SJCRH30 (cell line): ENCODE data around the gene GVQW3. TPM values are rescaled to one million over a fixed set of nuclear protein-coding genes. Genes with fewer than 3 reads are reported as not detected.

ENCODE experiments used
- DNase-seq, 2 experiments: peaks; one replicate each; pipeline ENCODE4 v3.0.0-alpha.2; 2015 to 2020
- H3K27ac ChIP-seq: fragments of 250-450 bp; sonication (Bioruptor Pico); 2 replicates; pipeline ENCODE4 v1.5.1; 2020; ENCODE audit warnings: mild to moderate bottlenecking, moderate library complexity
- H3K27me3 ChIP-seq: fragments of 250-450 bp; sonication (Bioruptor Pico); 2 replicates; pipeline ENCODE4 v1.5.1; 2020; ENCODE audit warnings: mild to moderate bottlenecking, moderate library complexity
- H3K36me3 ChIP-seq: fragments of 250-450 bp; sonication (Bioruptor Pico); 2 replicates; pipeline ENCODE4 v1.5.1; 2020; ENCODE audit warnings: mild to moderate bottlenecking, moderate library complexity
- H3K4me1 ChIP-seq: fragments of 250-450 bp; sonication (Bioruptor Pico); 2 replicates; pipeline ENCODE4 v1.5.1; 2020; ENCODE audit warnings: mild to moderate bottlenecking, moderate library complexity
- H3K4me3 ChIP-seq: fragments of 250-450 bp; sonication (Bioruptor Pico); 2 replicates; pipeline ENCODE4 v1.5.1; 2020; ENCODE audit warnings: mild to moderate bottlenecking, moderate library complexity
- H3K9me3 ChIP-seq: fragments of 250-450 bp; sonication (Bioruptor Pico); replicated peaks from 2 replicates; pipeline ENCODE4 v1.5.1; 2020; ENCODE audit warnings: mild to moderate bottlenecking, moderate library complexity
- total RNA-seq: library from RNA; depleted of rRNA; stranded (reverse); fragments of >200 nt; shearing (Covaris generic); gene quantifications from 2 replicates; pipeline ENCODE4 v1.2.3, GENCODE V29; 2014

GVQW3 gene
- total RNA-seq, 1 experiment from 2014 or later: 8.5 TPM

DNA sequence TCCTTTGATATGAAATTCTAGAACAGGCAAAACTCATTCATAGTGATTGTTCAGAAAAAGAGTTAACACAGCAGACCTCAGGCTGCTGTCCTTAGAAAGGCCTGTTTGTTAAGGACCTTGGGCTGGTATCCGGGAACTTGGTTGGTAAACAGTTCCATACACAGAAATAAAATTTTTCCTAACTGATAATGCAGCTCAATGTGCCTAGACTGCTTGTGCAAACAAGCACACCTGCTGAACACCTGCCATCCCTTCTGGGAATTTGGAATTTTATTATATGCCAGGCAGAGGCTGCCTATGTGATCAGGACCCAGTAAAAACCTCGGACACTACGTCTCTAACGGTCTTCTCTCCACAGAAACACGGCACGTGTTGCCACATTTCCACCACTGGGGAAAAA, 11.7 kb upstream of the GVQW3 start:
- no peaks in the 10 kb centered on the region for H3K27me3 ChIP-seq
- H3K36me3 ChIP-seq: peaks cover 2% of the 10 kb centered on the region; the same call in 1 of the 2 replicates
- no peak overlapping the region for H3K27ac ChIP-seq
- peaks cover 3% of the 10 kb centered on the region for H3K4me1 ChIP-seq
- H3K9me3 ChIP-seq: no peaks in the 10 kb centered on the region
- DNase-seq: no peak
- H3K4me3 ChIP-seq: no peak overlapping the region

DNA sequence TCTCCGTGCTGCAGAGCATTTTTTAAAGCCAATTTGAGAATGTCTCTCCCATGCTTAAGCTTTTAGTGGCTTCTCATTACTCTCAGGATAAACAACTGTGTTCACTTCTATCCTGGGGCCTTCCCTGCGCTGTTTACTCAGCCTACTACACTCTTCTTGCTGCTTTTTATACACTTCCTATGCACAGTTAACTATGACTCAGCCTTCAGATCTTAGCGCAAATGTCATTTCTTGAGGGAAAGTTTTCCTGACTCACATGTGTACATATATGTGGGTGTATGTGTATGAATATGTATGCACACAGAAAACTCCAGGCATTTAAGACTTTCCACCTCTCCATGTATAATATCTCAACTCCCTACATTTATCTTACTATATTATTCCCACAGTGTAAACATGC, 10.0 kb upstream of the GVQW3 start:
- no peaks in the 10 kb centered on the region for H3K9me3 ChIP-seq
- H3K27ac ChIP-seq: no peak overlapping the region
- H3K4me1 ChIP-seq: peaks cover 3% of the 10 kb centered on the region
- H3K36me3 ChIP-seq: no peaks in the 10 kb centered on the region
- no peaks in the 10 kb centered on the region for H3K27me3 ChIP-seq
- no peak overlapping the region for H3K4me3 ChIP-seq
- no peak for DNase-seq

DNA sequence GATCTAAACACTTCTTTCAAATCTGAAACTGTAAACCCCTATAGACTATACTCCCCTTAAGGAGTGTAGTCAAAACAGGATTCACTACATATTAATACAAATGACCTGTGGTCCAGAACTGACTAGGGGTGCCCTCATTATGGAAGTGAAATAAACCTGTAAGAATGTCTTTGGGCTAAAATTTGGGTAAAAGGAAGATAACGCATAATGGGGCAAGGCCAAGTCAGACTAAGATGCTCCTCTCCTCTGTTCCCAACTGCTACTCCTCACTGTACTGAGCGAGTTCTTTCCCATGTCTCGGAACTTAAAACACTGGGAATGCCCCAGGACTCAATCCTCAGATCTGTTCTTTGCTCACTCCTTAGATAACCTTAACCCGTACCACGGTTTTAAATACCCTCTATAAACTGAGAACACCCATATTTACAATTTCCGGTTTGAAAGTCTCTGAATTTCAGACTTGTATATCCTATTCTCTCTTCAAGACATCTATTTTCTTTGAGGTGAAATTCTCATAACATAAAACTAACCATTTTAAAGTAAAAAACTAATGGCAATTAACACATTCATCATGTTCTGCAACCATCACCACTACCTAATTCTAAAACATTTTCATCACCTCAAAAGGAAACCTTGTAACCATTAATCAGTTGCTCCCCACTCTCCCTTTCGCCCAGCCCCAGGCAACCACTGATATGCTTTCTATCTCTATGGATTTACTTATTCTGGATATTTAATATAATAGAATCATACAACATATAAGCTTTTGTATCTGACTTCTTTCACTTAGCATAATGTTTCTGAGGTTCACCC, 4.2 kb upstream of the GVQW3 start:
- Histone ChIP-seq H3K36me3 (no peaks in the 10 kb centered on the region), H3K27ac (no peak overlapping the region), H3K4me3 (no peak overlapping the region), H3K27me3 (no peaks in the 10 kb centered on the region), H3K9me3 (no peaks in the 10 kb centered on the region), H3K4me1 (peaks cover 3% of the 10 kb centered on the region; the same call in 1 of the 2 replicates)
- DNase-seq: no peak

DNA sequence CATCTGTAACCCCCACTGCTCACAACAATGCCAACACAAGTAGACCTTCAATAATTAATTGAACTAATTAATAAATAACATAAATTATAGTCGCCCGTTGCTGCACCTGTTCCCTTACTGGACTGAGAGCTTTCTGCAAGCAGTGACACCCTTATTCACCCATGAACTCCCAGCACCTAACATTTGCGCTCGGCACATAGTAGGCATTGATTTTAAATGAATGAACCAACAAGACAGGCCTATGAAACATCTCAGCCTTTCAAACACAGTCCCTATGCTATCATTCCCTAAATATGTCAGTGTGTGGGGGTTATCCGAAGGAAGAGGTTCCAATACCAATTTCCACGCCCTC, 1.3 kb upstream of the GVQW3 start:
- no peak for DNase-seq
- Histone ChIP-seq H3K9me3 (no peaks in the 10 kb centered on the region), H3K4me3 (peak overlapping the region; percentile 64), H3K4me1 (0 out of 2 replicates have a peak, but pooled peaks cover 3% of the 10 kb centered on the region), H3K27me3 (no peaks in the 10 kb centered on the region), H3K27ac (no peak overlapping the region; the same call in 1 of the 2 replicates), H3K36me3 (no peaks in the 10 kb centered on the region)

DNA sequence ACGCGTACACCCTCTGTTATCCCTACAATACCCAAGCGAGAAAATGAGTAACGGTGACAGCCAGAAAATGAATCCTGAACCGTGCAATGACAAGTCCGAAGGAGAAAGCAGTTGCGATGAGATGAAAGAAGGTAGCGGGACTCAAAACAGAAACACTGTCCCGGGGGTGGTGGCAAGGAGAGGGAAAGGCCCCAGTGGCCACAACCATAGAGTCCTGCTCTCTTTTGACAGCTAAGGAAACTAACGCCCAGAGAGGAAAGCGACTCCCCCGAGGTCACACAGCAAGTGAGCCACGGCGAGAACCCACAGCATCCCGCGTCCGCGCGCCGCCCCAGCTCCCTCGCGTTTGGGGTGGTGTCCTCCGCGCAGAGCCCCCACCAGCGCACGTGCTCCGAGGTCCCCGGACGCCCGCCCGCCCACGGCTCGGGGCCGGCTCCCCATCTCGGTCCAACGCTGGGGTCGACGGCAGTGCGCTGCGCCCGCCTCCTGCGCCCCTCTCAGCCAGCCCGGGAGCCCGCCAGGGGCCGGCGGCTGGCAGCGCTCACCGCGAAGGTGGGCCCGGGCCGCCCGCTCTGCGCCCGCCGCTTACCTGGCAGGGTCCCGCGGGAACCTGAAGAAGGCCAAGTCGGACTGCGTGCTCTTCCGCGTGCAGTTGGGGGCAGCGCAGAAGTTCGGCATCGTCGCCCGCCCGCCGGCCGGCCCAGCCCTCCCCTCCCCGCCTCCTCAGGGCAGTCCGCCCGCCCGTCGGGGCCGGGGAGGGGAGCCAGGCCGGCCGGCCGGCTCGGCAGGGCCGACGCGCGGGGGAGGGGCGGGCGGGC, 755 bp upstream of the GVQW3 start:
- Histone ChIP-seq H3K27me3 (no peaks in the 10 kb centered on the region), H3K27ac (peak overlapping the region; percentile 14; the same call in 1 of the 2 replicates), H3K4me1 (0 out of 2 replicates have a peak, but pooled peaks cover 3% of the 10 kb centered on the region), H3K4me3 (peak overlapping the region; percentile 64), H3K36me3 (no peaks in the 10 kb centered on the region), H3K9me3 (no peaks in the 10 kb centered on the region)
- peak; percentile 8 to 20 for DNase-seq

DNA sequence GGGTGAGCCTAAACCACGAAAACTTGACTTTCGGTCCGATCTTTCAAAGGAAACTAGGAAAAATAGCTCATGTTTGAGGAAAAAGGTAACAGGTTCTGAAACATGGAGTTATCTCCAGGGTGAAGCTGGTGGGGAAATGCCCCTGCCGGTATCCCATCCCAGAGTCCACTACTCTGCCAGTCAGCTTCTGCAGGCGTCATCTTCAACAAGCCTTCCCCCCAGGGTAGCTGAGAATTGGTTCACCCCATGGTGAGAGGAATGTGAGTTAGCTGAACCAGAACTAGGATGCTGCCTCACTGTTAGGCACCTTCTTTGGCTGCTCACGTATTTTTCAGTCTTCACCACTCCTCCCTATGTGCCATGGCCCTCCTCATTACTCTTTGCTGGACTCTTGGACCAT, 1.1 kb downstream of the GVQW3 start:
- DNase-seq: no peak
- Histone ChIP-seq H3K9me3 (no peaks in the 10 kb centered on the region), H3K27me3 (no peaks in the 10 kb centered on the region), H3K27ac (peak overlapping the region; percentile 38; the same call in 1 of the 2 replicates), H3K4me3 (peak overlapping the region; percentile 64), H3K4me1 (0 out of 2 replicates have a peak, but pooled peaks cover 3% of the 10 kb centered on the region), H3K36me3 (no peaks in the 10 kb centered on the region)

DNA sequence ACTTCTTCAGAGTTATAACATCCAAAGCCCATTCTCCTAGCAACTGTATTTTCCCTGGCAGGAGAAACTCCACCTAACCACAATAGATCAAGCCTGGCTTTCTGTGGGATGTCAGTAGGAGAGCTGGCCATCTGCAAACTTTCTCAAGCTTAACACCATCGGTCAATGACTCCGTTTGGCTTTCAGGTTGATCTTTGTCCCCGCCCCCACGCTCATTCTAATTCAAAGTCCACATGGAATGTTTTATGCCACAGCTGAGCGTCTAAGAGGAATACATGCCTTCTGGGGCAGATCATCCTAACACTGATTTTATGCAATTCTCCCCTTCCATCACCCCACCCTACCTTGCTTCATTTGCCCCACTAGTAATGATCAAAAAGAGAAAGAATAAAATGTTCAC, 4.8 kb downstream of the GVQW3 start:
- no peaks in the 10 kb centered on the region for H3K36me3 ChIP-seq
- H3K27me3 ChIP-seq: no peaks in the 10 kb centered on the region
- H3K27ac ChIP-seq: no peak overlapping the region

DNA sequence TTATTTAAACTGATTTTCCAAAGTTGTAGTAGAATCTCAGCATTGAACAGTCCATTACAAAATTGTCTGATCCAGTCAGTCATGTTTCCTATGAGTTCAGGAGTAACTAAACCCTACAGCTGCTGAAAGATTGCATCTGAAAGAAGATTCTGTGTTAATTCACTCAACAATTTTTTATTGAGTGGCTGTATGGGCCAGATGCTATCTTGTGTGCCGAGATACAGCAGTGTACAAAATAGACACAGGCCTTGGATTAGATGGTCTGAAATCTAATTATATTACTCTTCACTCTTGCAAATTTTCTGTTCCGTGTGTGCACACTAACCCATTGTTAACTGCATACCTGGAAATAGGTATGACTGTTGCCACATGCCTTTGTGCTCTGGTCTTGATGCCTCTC, 7.3 kb downstream of the GVQW3 start:
- Histone ChIP-seq H3K4me1 (peaks cover 20% of the 10 kb centered on the region), H3K36me3 (no peaks in the 10 kb centered on the region), H3K4me3 (no peak overlapping the region), H3K9me3 (no peaks in the 10 kb centered on the region), H3K27me3 (no peaks in the 10 kb centered on the region), H3K27ac (no peak overlapping the region)
- no peak for DNase-seq

More for the DNA sequence above, 4.8 kb downstream of the GVQW3 start:
- Histone ChIP-seq H3K9me3 (no peaks in the 10 kb centered on the region), H3K4me1 (peaks cover 10% of the 10 kb centered on the region), H3K4me3 (no peak overlapping the region)
- DNase-seq: no peak

DNA sequence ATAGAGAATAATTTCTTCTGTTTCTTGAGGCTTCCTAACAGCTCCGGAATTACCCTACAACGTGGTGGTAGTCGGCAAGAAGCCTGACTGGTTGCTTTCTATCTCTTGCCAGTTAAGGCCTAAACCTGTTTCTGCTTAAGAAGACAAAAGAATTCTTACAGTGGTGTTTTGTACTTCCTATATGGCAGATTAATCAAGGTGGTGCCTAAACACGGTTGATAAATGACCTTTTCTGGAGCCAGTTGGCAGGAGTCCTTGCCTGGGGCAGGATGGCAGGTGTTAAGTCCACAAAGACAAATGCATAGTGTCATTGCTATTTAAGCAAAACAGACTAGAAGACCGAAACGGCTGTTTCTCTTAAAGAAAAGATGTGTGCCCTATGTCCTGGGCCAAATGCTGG, 9.9 kb downstream of the GVQW3 start:
- peaks cover 20% of the 10 kb centered on the region for H3K4me1 ChIP-seq
- peak overlapping the region; percentile 32 for H3K27ac ChIP-seq
- peak; percentile 63 to 83 for DNase-seq
- H3K36me3 ChIP-seq: no peaks in the 10 kb centered on the region
- no peaks in the 10 kb centered on the region for H3K9me3 ChIP-seq
- H3K4me3 ChIP-seq: no peak overlapping the region
- no peaks in the 10 kb centered on the region for H3K27me3 ChIP-seq

DNA sequence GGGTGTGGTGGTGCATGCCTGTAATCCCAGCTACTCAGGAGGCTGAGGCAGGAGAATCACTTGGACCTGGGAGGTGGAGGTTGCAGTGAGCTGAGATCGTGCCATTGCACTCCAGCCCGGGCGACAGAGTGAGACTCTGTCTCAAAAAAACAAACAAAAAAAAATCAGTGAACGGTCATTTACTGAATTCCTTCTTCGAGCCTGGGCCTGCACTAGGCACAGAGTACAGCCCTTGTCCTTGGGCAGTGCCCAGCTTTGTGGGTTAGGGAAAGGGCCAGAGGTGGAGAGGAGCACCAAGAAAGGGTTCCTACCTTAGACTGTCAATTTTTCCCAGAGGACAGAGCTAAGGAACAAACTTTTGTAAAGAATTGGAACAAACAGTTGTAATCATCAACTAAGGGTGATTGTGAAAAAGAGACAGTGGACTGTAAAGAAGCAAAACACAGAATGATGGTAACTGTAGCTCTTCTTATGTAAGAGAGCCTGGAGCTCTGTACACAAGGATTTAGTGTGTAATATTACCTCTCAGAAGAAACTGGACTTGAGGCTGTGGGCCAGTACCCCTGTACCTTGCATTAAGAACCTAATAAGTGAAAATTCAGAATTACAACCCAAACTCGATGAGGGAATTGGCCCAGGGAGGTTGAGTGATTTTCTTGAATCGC, 10.8 kb downstream of the GVQW3 start:
- Histone ChIP-seq H3K4me1 (peaks cover 20% of the 10 kb centered on the region), H3K36me3 (no peaks in the 10 kb centered on the region)

DNA sequence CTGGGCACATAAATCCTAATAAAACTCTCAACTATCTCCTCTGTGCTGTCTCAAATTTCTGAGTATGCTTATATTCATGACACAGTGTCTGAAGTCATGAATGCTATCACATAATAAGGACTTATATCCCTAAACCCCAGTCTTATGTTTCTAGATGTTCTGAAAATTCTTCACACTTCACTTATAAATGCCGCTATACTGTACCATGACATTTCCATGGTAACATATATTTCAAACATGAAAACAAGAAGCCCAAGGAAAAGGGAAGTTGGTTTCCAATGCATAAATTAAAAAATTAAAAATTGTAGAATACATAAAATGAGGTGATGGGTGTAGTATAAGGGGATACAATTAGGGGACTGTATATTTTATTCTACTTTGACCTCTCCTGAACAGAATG, 11.7 kb downstream of the GVQW3 start:
- Histone ChIP-seq H3K36me3 (no peaks in the 10 kb centered on the region), H3K9me3 (no peaks in the 10 kb centered on the region), H3K4me3 (no peak overlapping the region), H3K27ac (no peak overlapping the region), H3K27me3 (no peaks in the 10 kb centered on the region), H3K4me1 (peaks cover 20% of the 10 kb centered on the region)
- no peak for DNase-seq

More for the DNA sequence above, 10.8 kb downstream of the GVQW3 start:
- Histone ChIP-seq H3K9me3 (no peaks in the 10 kb centered on the region), H3K27ac (no peak overlapping the region), H3K4me3 (no peak overlapping the region), H3K27me3 (no peaks in the 10 kb centered on the region)
- DNase-seq: no peak

DNA sequence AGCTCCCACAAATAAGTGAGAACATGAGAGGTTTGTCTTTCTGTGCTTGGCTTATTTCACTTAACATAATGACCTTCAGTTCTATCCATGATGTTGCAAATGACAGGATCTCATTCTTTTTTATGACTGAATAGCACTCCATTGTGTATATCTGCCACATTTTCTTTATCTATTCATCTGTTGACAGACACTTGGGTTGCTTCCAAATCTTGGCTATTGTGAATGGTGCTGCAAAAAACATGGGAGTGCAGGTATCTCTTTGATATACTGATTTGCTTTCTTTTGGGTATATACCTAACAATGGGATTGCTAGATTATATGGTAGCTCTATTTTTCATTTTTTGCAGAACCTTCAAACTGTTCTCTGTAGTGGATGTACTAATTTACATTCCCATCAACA, 13.3 kb downstream of the GVQW3 start:
- Histone ChIP-seq H3K36me3 (no peaks in the 10 kb centered on the region), H3K4me1 (peaks cover 20% of the 10 kb centered on the region), H3K27ac (no peak overlapping the region), H3K27me3 (no peaks in the 10 kb centered on the region), H3K9me3 (no peaks in the 10 kb centered on the region), H3K4me3 (no peak overlapping the region)
- DNase-seq: no peak

DNA sequence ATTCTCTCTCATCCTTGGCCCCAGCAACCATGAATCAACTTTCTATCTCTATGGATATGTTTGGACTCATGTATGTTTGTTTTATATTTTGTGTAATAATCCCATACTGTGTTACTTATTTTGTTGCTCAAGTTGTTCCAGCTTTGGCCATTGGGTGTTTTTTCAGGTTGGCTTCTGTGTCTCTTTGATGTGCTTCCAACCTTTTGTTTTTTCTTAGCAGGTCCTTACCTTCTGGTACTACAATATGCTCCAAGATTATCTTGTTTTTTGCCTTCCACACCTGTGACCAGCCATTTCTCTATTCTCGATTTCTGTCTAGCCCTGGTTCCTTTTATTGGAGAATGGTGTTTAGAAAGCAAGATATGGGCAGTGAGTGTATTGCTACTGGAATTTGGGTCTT, 14.2 kb downstream of the GVQW3 start:
- H3K9me3 ChIP-seq: no peaks in the 10 kb centered on the region
- DNase-seq: no peak
- peaks cover 15% of the 10 kb centered on the region for H3K4me1 ChIP-seq
- H3K4me3 ChIP-seq: no peak overlapping the region
- no peaks in the 10 kb centered on the region for H3K27me3 ChIP-seq
- no peaks in the 10 kb centered on the region for H3K36me3 ChIP-seq
- H3K27ac ChIP-seq: no peak overlapping the region

DNA sequence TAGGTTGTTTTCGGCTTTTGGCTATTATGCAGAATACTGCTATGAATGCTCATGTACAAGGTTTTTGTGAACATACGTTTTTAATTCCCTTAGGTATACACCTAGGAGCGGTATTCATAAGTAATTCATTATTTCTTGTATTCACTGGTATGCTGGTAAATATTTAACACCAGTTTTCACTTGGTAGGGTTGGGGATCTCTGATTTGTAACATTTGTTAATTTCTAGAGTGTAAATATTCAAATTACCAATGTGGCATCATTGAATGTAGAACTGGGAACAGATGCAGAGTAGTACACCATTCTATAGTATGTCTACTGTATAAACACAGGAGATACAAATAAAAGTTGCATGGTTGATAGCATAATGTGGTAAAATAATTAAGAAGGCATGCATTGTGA, 16.3 kb downstream of the GVQW3 start:
- Histone ChIP-seq H3K36me3 (no peaks in the 10 kb centered on the region), H3K27ac (no peak overlapping the region), H3K27me3 (no peaks in the 10 kb centered on the region), H3K9me3 (no peaks in the 10 kb centered on the region), H3K4me1 (no peaks in the 10 kb centered on the region; the same call in 1 of the 2 replicates), H3K4me3 (no peak overlapping the region)
- no peak for DNase-seq

DNA sequence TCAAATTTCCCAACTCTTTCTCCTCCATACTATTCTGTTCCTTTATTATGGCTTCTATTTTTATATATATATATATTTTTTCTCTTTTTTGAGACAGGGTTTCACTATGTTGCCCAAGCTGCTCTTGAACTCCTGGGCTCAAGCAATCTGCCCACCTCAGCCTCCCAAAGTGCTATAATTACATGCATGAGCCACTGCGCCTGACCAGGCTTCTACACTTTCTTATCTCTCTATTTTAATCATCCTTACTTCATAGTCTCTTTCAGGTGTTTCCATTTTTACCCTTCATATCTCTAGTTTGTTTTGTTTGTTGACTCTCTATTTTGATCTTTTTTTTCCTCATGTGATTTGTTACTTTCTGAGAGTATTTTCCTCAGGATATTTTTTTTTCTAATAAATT, 19.8 kb downstream of the GVQW3 start:
- Histone ChIP-seq H3K27ac (no peak overlapping the region), H3K27me3 (no peaks in the 10 kb centered on the region), H3K36me3 (no peaks in the 10 kb centered on the region), H3K4me1 (no peaks in the 10 kb centered on the region), H3K4me3 (no peak overlapping the region), H3K9me3 (no peaks in the 10 kb centered on the region)
- no peak for DNase-seq
